ENCODE data around the gene OPA1. TPM values are rescaled to one million over a fixed set of nuclear protein-coding genes. Genes with fewer than 3 reads are reported as not detected.
A peak's percentile ranks its signal among the peaks of the same experiment; 100 is the strongest.

The OPA1 gene
- total and polyA plus RNA-seq, 2 of the 8 experiments (the other 6 are each of a cell fraction or from before 2014, with no cell fraction given): 20.3 to 109 TPM

GRCh38 chr3:193595939-193596487, 3.0 kb downstream of the OPA1 start:
- H3K4ac ChIP-seq (replicated peaks; ENCODE audit: insufficient read length, low read depth, low read length): no peak overlapping the region
- H2BK5ac ChIP-seq (ENCODE audit: low read depth, low read length): no peak overlapping the region
- no peak overlapping the region for H4K8ac ChIP-seq (ENCODE audit: extremely low read depth, insufficient read depth, low read length)
- no peaks in the 10 kb centered on the region for H3K23me2 ChIP-seq (ENCODE audit: low read depth, low read length)
- no peak overlapping the region for H2BK120ac ChIP-seq (replicated peaks; ENCODE audit: low read depth, low read length)
- H3K79me2 ChIP-seq (ENCODE audit: control insufficient read depth in 1 of 2, insufficient read depth in 2 of 2, low read length in 2 of 2): peaks cover 3 to 74% of the 10 kb centered on the region in 2 experiments; a peak in 3 of 4 replicates
- peaks cover 0 to 4% (median 1%) of the 10 kb centered on the region in 4 experiments; a peak in 2 of 7 replicates for H3K4me1 ChIP-seq (replicated peaks in 1 of 4; ENCODE audit: control insufficient read depth in 3 of 4, insufficient read depth in 4 of 4, low read length in 3 of 4)
- H2BK20ac ChIP-seq (ENCODE audit: low read length): no peak overlapping the region
- H3K56ac ChIP-seq (replicated peaks; ENCODE audit: insufficient read length, low read depth, low read length): no peak overlapping the region
- CTCF ChIA-PET (ENCODE audit: partially characterized antibody): interaction anchor here (0.6 kb wide), 1 partner anchor 17 kb away, joined by 3 read pairs; no protein-coding TSS in a partner anchor
- no peak overlapping the region for H3K14ac ChIP-seq (ENCODE audit: insufficient read length)
- H3K23ac ChIP-seq (ENCODE audit: insufficient read length): no peak overlapping the region
- no peaks in the 10 kb centered on the region for H4K20me1 ChIP-seq (replicated peaks in 1 of 2; ENCODE audit: control insufficient read depth in 1 of 2, insufficient read depth in 2 of 2, low read length in 2 of 2)
- FAIRE-seq: no peak
- H2AK5ac ChIP-seq (ENCODE audit: low read depth, low read length): no peak overlapping the region
- 0 out of 8 replicates have a peak overlapping the region, but pooled peaks of 1 of the 4 experiments have one; percentile 89 for H3K4me3 ChIP-seq (ENCODE audit: extremely low read depth in 1 of 4, insufficient read depth in 2 of 4, low read depth in 3 of 4, low read length in 4 of 4)
- no peak overlapping the region for H3K27ac ChIP-seq (ENCODE audit: low read depth, low read length)
- H2BK12ac ChIP-seq (ENCODE audit: low read depth, low read length): no peak overlapping the region
- no peak overlapping the region for H2BK15ac ChIP-seq (ENCODE audit: low read length)
- peaks cover 6% of the 10 kb centered on the region; the same call in 1 of the 2 replicates for H3K79me1 ChIP-seq (ENCODE audit: low read depth, low read length)
- H3K9ac ChIP-seq (replicated peaks in 1 of 4; ENCODE audit: extremely low read depth in 1 of 4, low read depth in 3 of 4, low read length in 3 of 4): no peak overlapping the region
- POLR2A ChIA-PET (ENCODE audit: partially characterized antibody): no interaction called here
- DNase-seq (ENCODE audit: low read depth in 1 of 2, low spot score in 2 of 2): no peak
- TF ChIP-seq EP300 (IDR thresholded peaks at IDR 0.05; ENCODE audit: borderline replicate concordance in 1 of 2, low read depth in 2 of 2, low read length in 2 of 2) (no peak), SIX5 (IDR thresholded peaks at IDR 0.05; ENCODE audit: low read depth, low read length) (no peak), MAX (IDR thresholded peaks at IDR 0.05) (no peak), POLR2A (IDR thresholded peaks at IDR 0.05; ENCODE audit: control extremely low read depth in 1 of 2, low read depth in 2 of 2, low read length in 2 of 2) (no peak), SIN3A (conservative IDR thresholded peaks at IDR 0.05 in 1 of 2, IDR thresholded peaks at IDR 0.05 in 1 of 2; ENCODE audit: low read depth in 1 of 2, low read length in 2 of 2) (no peak), CHD1 (IDR thresholded peaks at IDR 0.05; ENCODE audit: low read depth, low read length) (no peak), NANOG (IDR thresholded peaks at IDR 0.05; ENCODE audit: insufficient read depth, low read depth, low read length, poor library complexity, severe bottlenecking) (no peak), EZH2 (IDR thresholded peaks at IDR 0.05; ENCODE audit: low read depth, low read length, severe bottlenecking) (no peak), KDM4A (IDR thresholded peaks at IDR 0.05; ENCODE audit: low read depth, low read length, severe bottlenecking) (no peak), SUZ12 (IDR thresholded peaks at IDR 0.05; ENCODE audit: low read length) (no peak), SRF (IDR thresholded peaks at IDR 0.05; ENCODE audit: low read depth, low read length) (no peak), BACH1 (IDR thresholded peaks at IDR 0.05; ENCODE audit: low read length) (no peak)
- H3K36me3 ChIP-seq (ENCODE audit: control insufficient read depth in 2 of 4, insufficient read depth in 4 of 4, low read length in 3 of 4): 0 out of 8 replicates have a peak, but pooled peaks cover 0 to 5% (median 0%) of the 10 kb centered on the region in 4 experiments
- H3K18ac ChIP-seq (ENCODE audit: extremely low read depth, low read length): no peak overlapping the region
- H2AFZ ChIP-seq (ENCODE audit: low read length): no peak overlapping the region
- no peak overlapping the region for H3K4me2 ChIP-seq (ENCODE audit: insufficient read depth in 1 of 2, low read depth in 2 of 2, low read length in 2 of 2)
- 83% methylated on average over 4 of the region's 5 CpGs; no CpG with 5 or more reads in 1 of the 2 experiments for WGBS, 2 experiments (ENCODE audit: extremely low coverage in 1 of 2, insufficient coverage in 1 of 2, insufficient read length in 1 of 2, insufficient replicate concordance in 2 of 2, low coverage in 1 of 2, low lambda C conversion rate in 2 of 2, missing lambda C conversion rate in 1 of 2)
- peaks cover 0 to 6% (median 2%) of the 10 kb centered on the region in 4 experiments; a peak in 3 of 7 replicates for H3K27me3 ChIP-seq (replicated peaks in 1 of 4; ENCODE audit: control insufficient read depth in 3 of 4, extremely low read depth in 1 of 4, insufficient read depth in 3 of 4, low read length in 3 of 4)
- H3K9me3 ChIP-seq (ENCODE audit: insufficient read depth in 2 of 2, low read depth in 1 of 2, low read length in 1 of 2): no peaks in the 10 kb centered on the region
- H4K91ac ChIP-seq (replicated peaks; ENCODE audit: insufficient read length, low read length): no peak overlapping the region
- no peak overlapping the region for H4K5ac ChIP-seq (ENCODE audit: insufficient read length, low read depth, low read length)

Measured in H1 (cell line).